Measurements from ENCODE around the gene FASN.

DNA sequence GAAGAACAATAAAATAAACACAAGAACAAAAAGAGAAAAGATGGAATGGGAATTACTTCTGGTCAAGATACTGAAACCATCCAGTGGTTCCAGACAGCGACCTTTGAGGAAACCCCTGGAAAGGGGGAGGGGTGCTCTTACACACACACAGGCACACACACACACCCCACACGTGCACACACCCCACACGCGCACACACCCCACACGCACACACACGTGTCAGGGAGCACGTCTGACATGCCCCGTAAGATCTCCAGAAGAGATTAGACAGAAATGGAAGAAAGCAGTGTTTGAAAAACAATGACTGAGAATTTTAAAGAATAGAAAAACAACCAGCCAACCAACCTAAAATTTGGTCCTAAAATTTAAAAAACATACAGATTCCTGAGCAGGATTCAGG, 45.3 kb upstream of the FASN start:
- TF ChIP-seq, protein P1, sequence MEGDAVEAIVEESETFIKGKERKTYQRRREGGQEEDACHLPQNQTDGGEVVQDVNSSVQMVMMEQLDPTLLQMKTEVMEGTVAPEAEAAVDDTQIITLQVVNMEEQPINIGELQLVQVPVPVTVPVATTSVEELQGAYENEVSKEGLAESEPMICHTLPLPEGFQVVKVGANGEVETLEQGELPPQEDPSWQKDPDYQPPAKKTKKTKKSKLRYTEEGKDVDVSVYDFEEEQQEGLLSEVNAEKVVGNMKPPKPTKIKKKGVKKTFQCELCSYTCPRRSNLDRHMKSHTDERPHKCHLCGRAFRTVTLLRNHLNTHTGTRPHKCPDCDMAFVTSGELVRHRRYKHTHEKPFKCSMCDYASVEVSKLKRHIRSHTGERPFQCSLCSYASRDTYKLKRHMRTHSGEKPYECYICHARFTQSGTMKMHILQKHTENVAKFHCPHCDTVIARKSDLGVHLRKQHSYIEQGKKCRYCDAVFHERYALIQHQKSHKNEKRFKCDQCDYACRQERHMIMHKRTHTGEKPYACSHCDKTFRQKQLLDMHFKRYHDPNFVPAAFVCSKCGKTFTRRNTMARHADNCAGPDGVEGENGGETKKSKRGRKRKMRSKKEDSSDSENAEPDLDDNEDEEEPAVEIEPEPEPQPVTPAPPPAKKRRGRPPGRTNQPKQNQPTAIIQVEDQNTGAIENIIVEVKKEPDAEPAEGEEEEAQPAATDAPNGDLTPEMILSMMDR (IDR thresholded peaks at IDR 0.05) = no peak
- no peak for TF ChIP-seq ZFX (IDR thresholded peaks at IDR 0.05; ENCODE audit: borderline replicate concordance)
